Loucy (cell line): ENCODE measurements around the gene KIZ.

Experiments used
- CTCF ChIP-seq: fragments of 200-600 bp; sonication (generic); conservative IDR thresholded peaks from 2 replicates; pipeline ENCODE4 v1.5.1; 2014; ENCODE audit warnings: mild to moderate bottlenecking, antibody characterized with exemption, low read length
- EZH2phosphoT487 ChIP-seq: fragments of 200-600 bp; IDR thresholded peaks from 2 replicates; pipeline ENCODE4 v1.6.1; 2018; ENCODE audit warnings: antibody characterized with exemption, mild to moderate bottlenecking, moderate library complexity, borderline replicate concordance

- TF ChIP-seq CTCF (no peak), EZH2phosphoT487 (no peak)
These were observed 83.1 kb downstream of the KIZ start for GRCh38 chr20:21208999-21209398.
